IMR-90 (cell line): ENCODE results near the gene CNOT9. TPM values are rescaled to one million over a fixed set of nuclear protein-coding genes. Genes with fewer than 3 reads are reported as not detected.

Experiments
- ATAC-seq: fragments of 200-7000 bp; cut with Tn5 transposase; 2 replicates; pipeline ENCODE4 v1.9.1; 2020; ENCODE audit warnings: low read depth, mild to moderate bottlenecking, moderate library complexity
- BruUV-seq: library from RNA; stranded (reverse); fragments of 400-500 nt; replicated peaks from 2 replicates; lab custom pipeline; 2021; lab: Mats Ljungman, UMichigan
- CTCF ChIA-PET: fragments of 300-600 bp; formaldehyde crosslinking; extraction: SDS; loops from one replicate; lab custom pipeline; 2021; ENCODE audit warnings: antibody characterized with exemption; lab: Yijun Ruan, JAX
- POLR2A ChIA-PET: fragments of 300-600 bp; sonication (Branson Sonifier 250); formaldehyde crosslinking; loops from one replicate; lab custom pipeline; 2022; ENCODE audit warnings: antibody characterized with exemption; ENCODE audit not compliant: unreplicated experiment; lab: Charles Lee
- DNase-seq: peaks from one replicate; pipeline ENCODE4 v3.0.0; 2013
- H2AFZ ChIP-seq: replicated peaks from 2 replicates; pipeline ENCODE3; 2013; ENCODE audit warnings: low read length, mild to moderate bottlenecking; ENCODE audit not compliant: poor library complexity
- H2AK5ac ChIP-seq: 2 replicates; pipeline ENCODE4 v1.6.1; 2013; ENCODE audit warnings: low read depth, low read length, inconsistent platforms
- H2AK9ac ChIP-seq: replicated peaks from 2 replicates; pipeline ENCODE3; 2013; ENCODE audit warnings: mild to moderate bottlenecking, low read depth, low read length, moderate library complexity; ENCODE audit not compliant: poor library complexity
- H2BK120ac ChIP-seq: 2 replicates; pipeline ENCODE4 v1.6.1; 2013; ENCODE audit warnings: low read depth, low read length, inconsistent platforms
- H2BK15ac ChIP-seq: 3 replicates; pipeline ENCODE4 v1.6.1; 2013; ENCODE audit warnings: low read depth, low read length, inconsistent platforms
- H2BK20ac ChIP-seq: 2 replicates; pipeline ENCODE4 v1.6.1; 2013; ENCODE audit warnings: low read depth, mild to moderate bottlenecking, inconsistent platforms, low read length, moderate library complexity
- H2BK5ac ChIP-seq: 2 replicates; pipeline ENCODE4 v1.6.1; 2013; ENCODE audit warnings: mild to moderate bottlenecking, low read depth, low read length, inconsistent platforms; ENCODE audit not compliant: poor library complexity, severe bottlenecking
- H3K14ac ChIP-seq: replicated peaks from 2 replicates; pipeline ENCODE4 v1.6.1; 2013; ENCODE audit warnings: low read depth, low read length, inconsistent platforms
- H3K18ac ChIP-seq: 2 replicates; pipeline ENCODE4 v1.6.1; 2013; ENCODE audit warnings: low read depth, low read length, control low read depth
- H3K23ac ChIP-seq: 2 replicates; pipeline ENCODE4 v1.6.1; 2013; ENCODE audit warnings: low read depth, low read length, inconsistent platforms
- H3K27ac ChIP-seq: 2 replicates; pipeline ENCODE4 v1.5.1; 2013; ENCODE audit warnings: mild to moderate bottlenecking, control low read depth, low read length; ENCODE audit not compliant: insufficient read depth
- H3K27me3 ChIP-seq: 2 replicates; pipeline ENCODE4 v1.6.1; 2013; ENCODE audit warnings: low read length; ENCODE audit not compliant: control insufficient read depth, insufficient read depth
- H3K36me3 ChIP-seq: 2 replicates; pipeline ENCODE4 v1.6.1; 2013; ENCODE audit warnings: low read length, mixed read lengths; ENCODE audit not compliant: control insufficient read depth, insufficient read depth
- H3K4ac ChIP-seq: 2 replicates; pipeline ENCODE4 v1.6.1; 2013; ENCODE audit warnings: low read depth, low read length, inconsistent platforms
- H3K4me1 ChIP-seq: 2 replicates; pipeline ENCODE4 v1.6.1; 2013; ENCODE audit warnings: low read length, mixed read lengths; ENCODE audit not compliant: control insufficient read depth, insufficient read depth
- H3K4me2 ChIP-seq: 2 replicates; pipeline ENCODE4 v1.6.1; 2013; ENCODE audit warnings: low read depth, mild to moderate bottlenecking, control low read depth, low read length, moderate library complexity
- H3K4me3 ChIP-seq: 2 replicates; pipeline ENCODE4 v1.5.1; 2013; ENCODE audit warnings: low read depth, mild to moderate bottlenecking, control low read depth, low read length, moderate library complexity; ENCODE audit not compliant: insufficient read depth
- H3K56ac ChIP-seq: 2 replicates; pipeline ENCODE4 v1.6.1; 2013; ENCODE audit warnings: low read length, inconsistent platforms; ENCODE audit not compliant: insufficient read depth; ENCODE audit errors: extremely low read depth
- H3K79me1 ChIP-seq, 2 experiments: 2 replicates each; pipeline ENCODE4 v1.6.1; 2013; ENCODE audit warnings: low read length in 2 of 2, inconsistent platforms in 1 of 2, low read depth in 1 of 2
- H3K9ac ChIP-seq: 2 replicates; pipeline ENCODE4 v1.6.1; 2013; ENCODE audit warnings: low read depth, low read length, control low read depth
- H3K9me1 ChIP-seq: 2 replicates; pipeline ENCODE4 v1.6.1; 2013; ENCODE audit warnings: low read length, inconsistent platforms; ENCODE audit not compliant: insufficient read depth
- H3K9me3 ChIP-seq: 2 replicates; pipeline ENCODE4 v1.6.1; 2013; ENCODE audit warnings: low read length; ENCODE audit not compliant: control insufficient read depth, insufficient read depth
- H4K20me1 ChIP-seq: 2 replicates; pipeline ENCODE4 v1.6.1; 2013; ENCODE audit warnings: low read length, inconsistent platforms; ENCODE audit not compliant: insufficient read depth
- H4K5ac ChIP-seq: 2 replicates; pipeline ENCODE4 v1.6.1; 2013; ENCODE audit warnings: mild to moderate bottlenecking, low read depth, low read length, control low read depth
- H4K8ac ChIP-seq, 2 experiments: 2 replicates each; pipeline ENCODE4 v1.6.1; 2013; ENCODE audit warnings: low read depth in 2 of 2, low read length in 2 of 2, control low read depth in 1 of 2, inconsistent platforms in 1 of 2
- H4K91ac ChIP-seq: 2 replicates; pipeline ENCODE4 v1.6.1; 2013; ENCODE audit warnings: low read depth, low read length, inconsistent platforms; ENCODE audit not compliant: insufficient read depth
- CEBPB ChIP-seq: IDR thresholded peaks from 2 replicates; pipeline ENCODE4 v1.6.1; 2012; ENCODE audit warnings: low read depth, low read length, improper control_type of control experiment
- CHD1 ChIP-seq: IDR thresholded peaks from 2 replicates; pipeline ENCODE4 v1.6.1; 2012; ENCODE audit warnings: low read depth, low read length, improper control_type of control experiment
- ELK1 ChIP-seq: fragments of 150-350 bp; IDR thresholded peaks from 2 replicates; pipeline ENCODE4 v1.6.1; 2016; ENCODE audit warnings: low read depth, mild to moderate bottlenecking, low read length, moderate library complexity, borderline replicate concordance
- FOS ChIP-seq: fragments of 150-350 bp; IDR thresholded peaks from 2 replicates; pipeline ENCODE4 v1.6.1; 2016; ENCODE audit warnings: low read depth, low read length
- MAFK ChIP-seq: IDR thresholded peaks from 2 replicates; pipeline ENCODE4 v1.6.1; 2012; ENCODE audit warnings: low read depth, low read length, improper control_type of control experiment
- MAZ ChIP-seq: IDR thresholded peaks from 2 replicates; pipeline ENCODE4 v1.6.1; 2012; ENCODE audit warnings: low read depth, mild to moderate bottlenecking, low read length, improper control_type of control experiment, moderate library complexity, borderline replicate concordance
- MXI1 ChIP-seq: IDR thresholded peaks from 2 replicates; pipeline ENCODE4 v1.6.1; 2012; ENCODE audit warnings: low read depth, mild to moderate bottlenecking, low read length, moderate library complexity, borderline replicate concordance
- RAD21 ChIP-seq: IDR thresholded peaks from 2 replicates; pipeline ENCODE4 v1.6.1; 2012; ENCODE audit warnings: low read length, improper control_type of control experiment
- SMC3 ChIP-seq: fragments of 150-350 bp; IDR thresholded peaks from 2 replicates; pipeline ENCODE4 v1.6.1; 2016; ENCODE audit warnings: low read depth, mild to moderate bottlenecking, antibody characterized with exemption, low read length, moderate library complexity
- WGBS, 2 experiments: methylation state at CpG; one replicate each; pipeline versions ENCODE4 v1.1.5 to v1.1.7; 2013; ENCODE audit warnings: missing lambda C conversion rate in 2 of 2; ENCODE audit not compliant: insufficient read length in 1 of 2; ENCODE audit errors: extremely low coverage in 2 of 2; 5-methylcytosine and 5-hydroxymethylcytosine counted together
- dilution Hi-C: fragments of 300-500 bp; cut with HindIII; formaldehyde crosslinking; loops from one replicate; pipeline ENCODE4 v1.14.3; 2018; ENCODE audit warnings: low sequenced_read_pairs; ENCODE audit not compliant: unreplicated experiment
- in situ Hi-C: fragments of 300-500 bp; cut with MboI; formaldehyde crosslinking; loops from 3 replicates; pipeline ENCODE4 v1.14.3; 2019; ENCODE audit warnings: low sequenced_read_pairs, inconsistent platforms, mixed read lengths
- intact Hi-C: fragments of 100-400 bp; cut with micrococcal nuclease; formaldehyde crosslinking; loops from 2 replicates; pipeline ENCODE4 v1.10.0; 2022
- polyA plus RNA-seq, 3 experiments: library from polyadenylated mRNA; depleted of rRNA; stranded (reverse); fragments of >200 nt; gene quantifications; 2 replicates each; pipeline ENCODE4 v1.2.3, GENCODE V29; 2012; ENCODE audit warnings: low replicate concordance in 1 of 3
- total RNA-seq: library from RNA; depleted of rRNA; stranded (reverse); fragments of >200 nt; gene quantifications from 2 replicates; pipeline ENCODE4 v1.2.3, GENCODE V29; 2012
- TF ChIP-seq, protein P1 (sequence below): conservative IDR thresholded peaks from 2 replicates; pipeline ENCODE4 v1.5.1; 2012; ENCODE audit warnings: mild to moderate bottlenecking, low read depth, low read length, improper control_type of control experiment

Gene CNOT9
- total and polyA plus RNA-seq, 2 of the 4 experiments (the other 2 are of a cell fraction) = 33.1 to 71.0 TPM

DNA sequence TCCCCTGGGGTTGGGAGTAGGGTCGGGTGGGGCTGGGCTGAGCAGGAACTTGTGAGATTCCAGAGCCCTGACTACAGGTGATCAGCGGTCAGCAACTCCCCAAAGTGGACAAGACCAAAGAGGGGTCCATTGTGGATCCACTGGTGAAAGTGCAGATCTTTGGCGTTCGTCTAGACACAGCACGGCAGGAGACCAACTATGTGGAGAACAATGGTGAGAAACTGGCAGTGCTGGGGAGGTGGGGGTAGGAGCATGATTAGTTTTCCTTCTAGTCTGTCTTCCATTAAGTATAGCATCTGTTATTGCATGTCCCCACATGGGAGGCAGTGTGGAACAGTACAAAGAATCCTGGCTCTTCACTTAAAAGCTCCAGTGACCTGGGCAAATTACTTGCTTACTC lies 67.1 kb downstream of the CNOT9 start:
- no peak overlapping the region for H3K23ac ChIP-seq
- H3K56ac ChIP-seq = no peak overlapping the region
- H2BK15ac ChIP-seq = no peak overlapping the region
- H4K20me1 ChIP-seq = no peaks in the 10 kb centered on the region
- peaks cover 48% of the 10 kb centered on the region for H3K36me3 ChIP-seq
- TF ChIP-seq CHD1 (no peak), MAFK (no peak), SMC3 (no peak), CEBPB (no peak), RAD21 (no peak), MAZ (no peak), MXI1 (no peak), ELK1 (no peak), FOS (no peak)
- TF ChIP-seq, protein P1, sequence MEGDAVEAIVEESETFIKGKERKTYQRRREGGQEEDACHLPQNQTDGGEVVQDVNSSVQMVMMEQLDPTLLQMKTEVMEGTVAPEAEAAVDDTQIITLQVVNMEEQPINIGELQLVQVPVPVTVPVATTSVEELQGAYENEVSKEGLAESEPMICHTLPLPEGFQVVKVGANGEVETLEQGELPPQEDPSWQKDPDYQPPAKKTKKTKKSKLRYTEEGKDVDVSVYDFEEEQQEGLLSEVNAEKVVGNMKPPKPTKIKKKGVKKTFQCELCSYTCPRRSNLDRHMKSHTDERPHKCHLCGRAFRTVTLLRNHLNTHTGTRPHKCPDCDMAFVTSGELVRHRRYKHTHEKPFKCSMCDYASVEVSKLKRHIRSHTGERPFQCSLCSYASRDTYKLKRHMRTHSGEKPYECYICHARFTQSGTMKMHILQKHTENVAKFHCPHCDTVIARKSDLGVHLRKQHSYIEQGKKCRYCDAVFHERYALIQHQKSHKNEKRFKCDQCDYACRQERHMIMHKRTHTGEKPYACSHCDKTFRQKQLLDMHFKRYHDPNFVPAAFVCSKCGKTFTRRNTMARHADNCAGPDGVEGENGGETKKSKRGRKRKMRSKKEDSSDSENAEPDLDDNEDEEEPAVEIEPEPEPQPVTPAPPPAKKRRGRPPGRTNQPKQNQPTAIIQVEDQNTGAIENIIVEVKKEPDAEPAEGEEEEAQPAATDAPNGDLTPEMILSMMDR = no peak
- no peak overlapping the region for H3K14ac ChIP-seq
- H3K79me1 ChIP-seq = no peaks in the 10 kb centered on the region
- no peak overlapping the region for H3K9ac ChIP-seq
- ChIA-PET POLR2A (no interaction called here), CTCF (no interaction called here)
- H3K4me1 ChIP-seq = peaks cover under 1% of the 10 kb centered on the region; the same call in 1 of the 2 replicates
- intact Hi-C loops (no loop called here), dilution Hi-C loops (no loop called here), in situ Hi-C loops (no loop called here)
- BruUV-seq = no TSS peak
- ATAC-seq = no peak
- no peaks in the 10 kb centered on the region for H3K27me3 ChIP-seq
- peaks cover 8% of the 10 kb centered on the region; the same call in 1 of the 2 replicates for H3K9me1 ChIP-seq
- H2AK5ac ChIP-seq = no peak overlapping the region
- no peak overlapping the region for H4K91ac ChIP-seq
- H3K18ac ChIP-seq = no peak overlapping the region
- no CpG with 5 or more reads among the region's 5 CpGs for WGBS, 2 experiments
- H2BK120ac ChIP-seq = no peak overlapping the region
- H3K4me2 ChIP-seq = no peak overlapping the region
- no peak overlapping the region for H3K4me3 ChIP-seq
- DNase-seq = no peak
- H3K4ac ChIP-seq = no peak overlapping the region
- no peak overlapping the region for H2BK5ac ChIP-seq
- H3K9me3 ChIP-seq = no peaks in the 10 kb centered on the region
- no peak overlapping the region for H4K5ac ChIP-seq
- no peak overlapping the region for H2AFZ ChIP-seq
- no peak overlapping the region for H2AK9ac ChIP-seq
- no peak overlapping the region for H2BK20ac ChIP-seq
- H4K8ac ChIP-seq = no peak overlapping the region
- no peak overlapping the region for H3K27ac ChIP-seq
